HL-60 (cell line): Measurements from ENCODE around the gene LAMC3.

ENCODE experiments used
- GABPA ChIP-seq: IDR thresholded peaks from 2 replicates; pipeline ENCODE4 v1.6.1; 2012; ENCODE audit warnings: low read depth
- POLR2AphosphoS5 ChIP-seq: IDR thresholded peaks from 2 replicates; pipeline ENCODE4 v1.6.1; 2012; ENCODE audit warnings: low read depth
- TF ChIP-seq, protein P1 (sequence below): IDR thresholded peaks from one replicate; pipeline ENCODE4 v1.5.1; 2011; ENCODE audit warnings: low read length, control low read depth, inconsistent platforms; ENCODE audit not compliant: insufficient read depth
- TF ChIP-seq, protein P2 (sequence below): IDR thresholded peaks from 2 replicates; pipeline ENCODE4 v1.6.1; 2012; ENCODE audit warnings: low read depth; ENCODE audit not compliant: insufficient replicate concordance

DNA sequence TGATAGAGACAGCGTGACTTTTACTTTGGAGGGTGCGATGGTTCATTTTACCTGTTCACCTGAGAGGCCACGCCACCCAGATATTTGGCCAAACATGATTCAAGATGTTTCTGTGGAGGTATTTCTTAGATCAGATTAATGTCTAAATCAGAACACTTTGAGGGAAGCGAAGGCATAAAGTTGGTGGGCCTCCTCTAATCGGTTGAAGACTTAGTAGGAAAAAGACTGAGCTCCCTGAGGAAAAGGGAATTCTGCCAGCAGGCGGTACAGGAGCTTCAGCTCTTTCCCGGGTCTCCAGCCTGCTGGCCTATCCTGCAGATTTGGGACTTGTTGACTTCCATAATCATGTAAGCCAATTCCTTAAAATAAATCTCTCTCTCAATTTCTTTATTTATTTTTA, 7.0 kb upstream of the LAMC3 start:
- TF ChIP-seq, protein P1, sequence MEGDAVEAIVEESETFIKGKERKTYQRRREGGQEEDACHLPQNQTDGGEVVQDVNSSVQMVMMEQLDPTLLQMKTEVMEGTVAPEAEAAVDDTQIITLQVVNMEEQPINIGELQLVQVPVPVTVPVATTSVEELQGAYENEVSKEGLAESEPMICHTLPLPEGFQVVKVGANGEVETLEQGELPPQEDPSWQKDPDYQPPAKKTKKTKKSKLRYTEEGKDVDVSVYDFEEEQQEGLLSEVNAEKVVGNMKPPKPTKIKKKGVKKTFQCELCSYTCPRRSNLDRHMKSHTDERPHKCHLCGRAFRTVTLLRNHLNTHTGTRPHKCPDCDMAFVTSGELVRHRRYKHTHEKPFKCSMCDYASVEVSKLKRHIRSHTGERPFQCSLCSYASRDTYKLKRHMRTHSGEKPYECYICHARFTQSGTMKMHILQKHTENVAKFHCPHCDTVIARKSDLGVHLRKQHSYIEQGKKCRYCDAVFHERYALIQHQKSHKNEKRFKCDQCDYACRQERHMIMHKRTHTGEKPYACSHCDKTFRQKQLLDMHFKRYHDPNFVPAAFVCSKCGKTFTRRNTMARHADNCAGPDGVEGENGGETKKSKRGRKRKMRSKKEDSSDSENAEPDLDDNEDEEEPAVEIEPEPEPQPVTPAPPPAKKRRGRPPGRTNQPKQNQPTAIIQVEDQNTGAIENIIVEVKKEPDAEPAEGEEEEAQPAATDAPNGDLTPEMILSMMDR, result no peak
- TF ChIP-seq, protein P2, sequence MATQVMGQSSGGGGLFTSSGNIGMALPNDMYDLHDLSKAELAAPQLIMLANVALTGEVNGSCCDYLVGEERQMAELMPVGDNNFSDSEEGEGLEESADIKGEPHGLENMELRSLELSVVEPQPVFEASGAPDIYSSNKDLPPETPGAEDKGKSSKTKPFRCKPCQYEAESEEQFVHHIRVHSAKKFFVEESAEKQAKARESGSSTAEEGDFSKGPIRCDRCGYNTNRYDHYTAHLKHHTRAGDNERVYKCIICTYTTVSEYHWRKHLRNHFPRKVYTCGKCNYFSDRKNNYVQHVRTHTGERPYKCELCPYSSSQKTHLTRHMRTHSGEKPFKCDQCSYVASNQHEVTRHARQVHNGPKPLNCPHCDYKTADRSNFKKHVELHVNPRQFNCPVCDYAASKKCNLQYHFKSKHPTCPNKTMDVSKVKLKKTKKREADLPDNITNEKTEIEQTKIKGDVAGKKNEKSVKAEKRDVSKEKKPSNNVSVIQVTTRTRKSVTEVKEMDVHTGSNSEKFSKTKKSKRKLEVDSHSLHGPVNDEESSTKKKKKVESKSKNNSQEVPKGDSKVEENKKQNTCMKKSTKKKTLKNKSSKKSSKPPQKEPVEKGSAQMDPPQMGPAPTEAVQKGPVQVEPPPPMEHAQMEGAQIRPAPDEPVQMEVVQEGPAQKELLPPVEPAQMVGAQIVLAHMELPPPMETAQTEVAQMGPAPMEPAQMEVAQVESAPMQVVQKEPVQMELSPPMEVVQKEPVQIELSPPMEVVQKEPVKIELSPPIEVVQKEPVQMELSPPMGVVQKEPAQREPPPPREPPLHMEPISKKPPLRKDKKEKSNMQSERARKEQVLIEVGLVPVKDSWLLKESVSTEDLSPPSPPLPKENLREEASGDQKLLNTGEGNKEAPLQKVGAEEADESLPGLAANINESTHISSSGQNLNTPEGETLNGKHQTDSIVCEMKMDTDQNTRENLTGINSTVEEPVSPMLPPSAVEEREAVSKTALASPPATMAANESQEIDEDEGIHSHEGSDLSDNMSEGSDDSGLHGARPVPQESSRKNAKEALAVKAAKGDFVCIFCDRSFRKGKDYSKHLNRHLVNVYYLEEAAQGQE, result no peak
- TF ChIP-seq POLR2AphosphoS5, result no peak
- no peak for TF ChIP-seq GABPA
